HG03432 (cell line): Measurements from ENCODE around the gene BUD31.
A peak's percentile ranks its signal among the peaks of the same experiment; 100 is the strongest.
"Not testable (repeated sequence)": the region's sequence is repeated elsewhere in the genome, so short reads cannot be mapped to it uniquely, and the experiment has no call there.

Experiments used
- ATAC-seq: cut with Tn5 transposase; IDR thresholded peaks from one replicate; pipeline ENCODE4 v1.9.1; 2021; ENCODE audit warnings: mild to moderate bottlenecking, moderate library complexity; ENCODE audit not compliant: unreplicated experiment

The BUD31 gene

DNA sequence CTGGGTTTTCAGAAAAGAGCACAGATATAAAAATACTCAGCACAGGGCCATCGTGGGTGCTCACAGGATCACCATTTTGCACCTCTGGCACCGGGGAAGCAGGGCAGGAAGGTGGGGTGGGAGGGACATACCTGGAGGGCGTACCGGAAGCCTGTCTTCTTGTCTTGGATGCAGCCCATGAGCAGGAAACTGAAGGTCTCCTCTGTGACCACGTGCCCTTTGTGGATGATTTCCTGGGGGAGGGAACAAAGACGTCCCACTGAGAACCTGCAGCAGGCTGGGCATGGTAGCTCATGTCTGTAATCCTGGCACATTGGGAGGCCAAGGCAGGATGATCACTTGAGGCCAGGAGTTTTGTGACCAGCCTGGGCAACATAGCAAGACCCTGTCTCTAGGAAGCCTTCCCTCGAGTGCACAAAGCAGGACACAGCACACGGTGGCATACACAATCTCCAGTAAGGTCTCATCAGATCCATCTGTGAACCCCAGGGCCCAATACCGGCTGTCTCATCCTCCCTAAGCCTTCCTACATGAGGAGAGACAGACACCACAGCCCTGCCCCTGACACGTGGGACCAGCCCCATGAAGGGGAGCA, 20.3 kb downstream of the BUD31 start:
- ATAC-seq: no peak

- no peak for ATAC-seq
Measured at GRCh38 chr7:99429756-99430155, 21.0 kb downstream of the BUD31 start.

DNA sequence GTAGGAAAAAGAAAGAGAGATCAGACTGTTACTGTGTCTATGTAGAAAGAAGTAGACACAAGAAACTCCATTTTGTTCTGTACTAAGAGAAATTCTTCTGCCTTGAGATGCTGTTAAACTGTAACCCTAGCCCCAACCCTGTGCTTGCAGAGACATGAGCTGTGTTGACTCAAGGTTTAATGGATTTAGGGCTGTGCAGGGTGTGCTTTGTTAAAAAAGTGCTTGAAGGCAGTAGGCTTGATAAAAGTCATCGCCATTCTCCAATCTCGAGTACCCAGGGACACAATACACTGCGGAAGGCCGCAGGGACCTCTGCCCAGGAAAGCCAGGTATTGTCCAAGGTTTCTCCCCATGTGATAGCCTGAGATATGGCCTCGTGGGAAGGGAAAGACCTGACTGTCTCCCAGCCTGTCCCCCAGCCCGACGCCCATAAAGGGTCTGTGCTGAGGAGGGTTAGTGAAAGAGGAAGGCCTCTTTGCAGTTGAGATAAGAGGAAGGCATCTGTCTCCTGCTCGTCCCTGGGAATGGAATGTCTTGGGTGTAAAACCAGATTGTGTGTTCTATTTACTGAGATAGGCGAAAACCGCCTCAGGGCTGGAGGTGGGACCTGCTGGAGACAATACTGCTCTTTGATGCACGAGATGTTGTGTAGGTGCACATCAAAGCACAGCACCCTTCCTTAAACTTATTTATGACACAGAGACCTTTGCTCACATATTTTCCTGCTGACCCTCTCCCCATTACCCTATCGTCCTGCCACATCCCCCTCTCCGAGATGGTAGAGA, 23.2 kb downstream of the BUD31 start:
- ATAC-seq: not testable (repeated sequence)

- no peak for ATAC-seq
Measured at GRCh38 chr7:99433158-99433557, 24.4 kb downstream of the BUD31 start.

GRCh38 chr7:99437946-99438572, 29.3 kb downstream of the BUD31 start:
- ATAC-seq: peak; percentile 5

GRCh38 chr7:99438573-99439480, 30.1 kb downstream of the BUD31 start, which contains the start of the genes CPSF4 and PTCD1:
TSS of gene CPSF4 (plus strand) at chr7:99438943. CDS start at chr7:99439083, 140 bp downstream.
TSS of gene PTCD1 (minus strand) at chr7:99438798. CDS start at chr7:99435242, 3,556 bp downstream.
- peak; percentile 93 for ATAC-seq

GRCh38 chr7:99440195-99440594, 31.4 kb downstream of the BUD31 start:
- ATAC-seq: no peak

DNA sequence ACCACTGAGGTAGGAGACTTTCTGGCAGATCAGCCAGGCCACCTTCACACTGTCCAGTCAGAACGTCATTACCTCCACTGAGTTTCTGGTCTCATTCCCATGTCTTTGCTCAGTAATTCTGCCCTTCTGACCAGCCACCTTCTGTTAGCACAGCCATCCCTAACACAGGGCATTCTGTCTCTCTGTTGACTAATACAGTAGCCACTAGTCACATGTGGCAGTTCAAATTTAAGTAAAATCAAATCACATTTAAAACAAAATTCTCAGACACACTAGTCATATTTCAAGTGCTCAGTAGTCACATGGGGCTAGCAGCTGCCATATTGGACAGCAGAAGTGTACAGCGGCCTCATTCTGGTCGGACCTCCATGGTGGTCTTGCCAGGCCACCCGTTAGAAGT, 37.3 kb downstream of the BUD31 start:
- ATAC-seq: no peak

DNA sequence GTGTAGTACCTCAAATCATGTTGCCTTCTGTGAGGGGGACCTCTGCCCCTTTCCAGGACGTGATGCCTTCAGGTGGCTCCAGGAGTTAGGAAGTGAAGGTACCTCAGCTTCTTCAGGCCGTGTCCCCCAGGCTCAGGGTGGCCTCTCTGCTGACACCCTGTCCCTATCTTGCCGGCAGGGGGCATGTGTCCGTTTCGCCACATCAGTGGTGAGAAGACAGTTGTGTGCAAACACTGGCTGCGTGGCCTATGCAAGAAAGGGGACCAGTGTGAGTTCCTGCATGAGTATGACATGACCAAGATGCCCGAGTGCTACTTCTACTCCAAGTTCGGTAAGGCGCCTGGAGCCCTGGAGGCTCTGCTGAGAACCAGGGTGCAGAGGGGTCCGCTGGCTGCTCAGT, 39.2 kb downstream of the BUD31 start:
- no peak for ATAC-seq

GRCh38 chr7:99448855-99449254, 40.1 kb downstream of the BUD31 start:
- no peak for ATAC-seq

- no peak for ATAC-seq
Measured at GRCh38 chr7:99449326-99449725, 40.6 kb downstream of the BUD31 start.

- no peak for ATAC-seq
Measured at GRCh38 chr7:99451936-99452335, 43.2 kb downstream of the BUD31 start.

GRCh38 chr7:99452541-99452940, 43.8 kb downstream of the BUD31 start:
- no peak for ATAC-seq

DNA sequence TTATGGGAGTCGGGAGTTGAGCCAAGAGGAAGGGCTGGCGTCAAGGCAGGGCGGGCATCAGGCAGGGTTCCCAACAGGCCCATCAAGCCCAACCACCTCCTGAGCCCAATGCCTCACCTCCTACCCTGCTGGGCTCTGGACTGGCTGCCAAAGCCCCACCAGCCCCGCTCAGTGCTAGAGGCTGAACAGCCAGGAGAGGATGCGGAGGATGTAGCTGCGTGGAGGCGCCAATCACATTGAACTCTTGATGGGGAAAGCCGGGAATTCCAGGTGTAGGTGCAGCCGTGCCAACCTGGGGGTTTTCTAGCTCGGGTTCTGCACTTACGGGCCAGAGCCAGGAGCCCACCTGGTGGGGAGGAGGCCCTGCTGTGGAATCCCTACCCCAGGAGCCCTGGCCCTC, 44.3 kb downstream of the BUD31 start:
- ATAC-seq: no peak

GRCh38 chr7:99455874-99456273, 47.1 kb downstream of the BUD31 start:
- ATAC-seq: no peak

DNA sequence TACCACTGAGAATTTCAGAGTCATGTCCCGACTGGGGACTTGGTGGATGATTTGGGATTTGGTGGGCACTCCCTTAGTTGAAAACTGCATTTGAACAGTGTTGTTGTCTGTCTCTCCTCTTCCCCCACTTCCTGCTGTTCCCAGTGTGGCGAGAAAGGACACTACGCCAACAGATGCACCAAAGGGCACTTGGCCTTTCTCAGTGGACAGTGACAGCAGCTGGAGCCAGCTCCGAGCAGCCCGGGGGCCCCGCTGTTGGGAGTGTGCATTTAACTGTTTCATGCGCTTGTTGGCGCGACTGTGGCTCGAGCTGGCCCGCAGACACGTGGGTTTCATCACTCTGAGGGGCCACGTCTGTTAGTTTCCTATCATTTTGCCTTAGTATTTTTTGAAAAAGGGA, 47.5 kb downstream of the BUD31 start:
- ATAC-seq: no peak

GRCh38 chr7:99457050-99457649, 48.4 kb downstream of the BUD31 start:
- no peak for ATAC-seq

DNA sequence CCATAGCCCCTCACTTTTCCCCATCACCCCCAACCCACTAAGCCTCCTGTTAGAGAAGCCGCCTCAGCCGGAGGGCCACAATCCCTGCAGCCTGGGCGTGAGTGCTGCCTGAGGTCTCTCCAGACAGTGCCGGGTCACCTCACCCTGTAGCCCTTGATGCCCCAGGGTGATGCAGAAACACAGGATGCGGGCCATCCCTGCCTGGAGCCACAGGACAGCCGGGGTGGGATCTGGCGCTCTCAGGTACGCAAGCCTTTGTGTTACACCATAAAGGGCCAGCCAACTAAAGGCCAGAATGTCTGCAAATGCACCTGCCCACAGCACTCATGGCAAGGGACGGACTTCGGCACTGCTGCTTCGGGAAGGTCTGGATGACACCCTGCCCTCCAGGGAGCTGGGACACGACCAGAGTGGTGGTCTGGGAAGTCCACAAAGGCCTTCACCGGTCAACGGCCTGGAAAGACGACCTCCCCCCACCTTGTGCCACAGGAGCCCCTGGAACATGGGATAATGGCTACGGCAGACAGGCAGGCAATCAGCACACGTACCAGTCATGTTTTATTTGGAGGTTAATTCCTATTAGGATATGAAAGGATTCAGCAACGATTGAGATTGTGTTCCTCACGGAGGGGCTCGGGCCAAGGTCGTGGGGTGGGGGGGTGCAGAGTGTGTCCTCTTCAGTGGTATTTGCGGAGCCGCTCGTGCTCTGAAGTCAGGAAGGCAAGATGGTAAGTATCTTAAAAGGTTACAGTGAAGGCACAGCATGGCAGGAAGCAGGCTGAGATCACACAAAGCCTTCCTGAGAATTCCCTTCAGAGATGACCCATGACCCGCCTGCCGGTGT, 49.1 kb downstream of the BUD31 start:
- no peak for ATAC-seq

DNA sequence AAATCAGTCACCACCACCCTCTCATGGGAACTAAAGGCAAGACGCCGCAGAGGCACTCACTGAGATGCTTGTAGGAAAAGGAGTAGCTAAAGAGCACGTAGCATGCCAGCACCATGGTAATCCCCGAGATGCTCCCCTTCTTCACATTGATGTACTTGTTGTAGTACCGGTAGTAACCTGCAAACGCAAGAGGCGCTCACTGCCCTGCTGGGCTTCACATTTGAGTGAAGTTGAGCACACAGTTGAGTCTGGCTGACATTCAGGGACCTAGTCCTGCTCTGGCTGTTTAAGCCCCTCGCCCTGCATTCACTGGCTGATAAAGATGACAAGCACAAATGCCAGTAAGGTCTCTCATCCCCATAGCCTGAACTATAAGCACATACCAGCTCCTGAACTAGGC, 50.3 kb downstream of the BUD31 start:
- ATAC-seq: no peak

DNA sequence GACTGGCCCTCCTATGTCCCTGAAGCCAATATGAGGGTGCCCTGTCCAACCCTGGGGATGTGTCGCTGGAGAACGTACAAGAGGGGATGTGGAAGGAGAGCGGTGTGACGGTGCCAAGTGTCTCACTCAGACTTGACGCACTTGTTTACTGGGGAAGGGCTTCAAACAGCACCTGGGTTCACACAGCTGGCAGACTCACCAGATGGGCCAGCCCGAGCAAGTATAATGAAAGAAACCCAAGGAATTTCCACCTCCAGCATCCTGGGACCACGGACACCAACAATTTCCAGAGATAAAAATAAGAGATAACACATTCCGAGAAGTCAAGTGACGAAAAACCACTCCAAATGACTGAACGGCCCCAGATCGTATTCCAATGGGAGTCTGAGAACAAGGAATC, 51.9 kb downstream of the BUD31 start:
- no peak for ATAC-seq
